Endothelial cell (in vitro differentiated cells): ENCODE results near the gene RSPO3. TPM values are rescaled to one million over a fixed set of nuclear protein-coding genes. Genes with fewer than 3 reads are reported as not detected.

Experiments used
- DNase-seq: peaks from one replicate; pipeline ENCODE4 v3.0.0; 2021; ENCODE audit warnings: low spot score
- H3K27ac Mint-ChIP-seq: one replicate; pipeline ENCODE4 v1.8.0; 2021; ENCODE audit warnings: mixed read lengths, inconsistent platforms; ENCODE audit not compliant: unreplicated experiment
- H3K27me3 Mint-ChIP-seq: one replicate; pipeline ENCODE4 v1.8.0; 2021; ENCODE audit warnings: mild to moderate bottlenecking, moderate library complexity, mixed read lengths, inconsistent platforms; ENCODE audit not compliant: unreplicated experiment
- H3K36me3 Mint-ChIP-seq: one replicate; pipeline ENCODE4 v1.8.0; 2021; ENCODE audit warnings: mild to moderate bottlenecking, low read depth, mixed read lengths, inconsistent platforms; ENCODE audit not compliant: unreplicated experiment
- H3K4me1 Mint-ChIP-seq: one replicate; pipeline ENCODE4 v1.8.0; 2021; ENCODE audit warnings: mild to moderate bottlenecking, mixed read lengths, inconsistent platforms; ENCODE audit not compliant: unreplicated experiment
- H3K4me3 Mint-ChIP-seq: one replicate; pipeline ENCODE4 v1.8.0; 2021; ENCODE audit warnings: mild to moderate bottlenecking, mixed read lengths, inconsistent platforms; ENCODE audit not compliant: unreplicated experiment
- H3K9me3 Mint-ChIP-seq: one replicate; pipeline ENCODE4 v1.8.0; 2021; ENCODE audit warnings: mixed read lengths, inconsistent platforms; ENCODE audit not compliant: unreplicated experiment
- total RNA-seq: library from RNA; stranded (reverse); fragmentation: NEBNext Ultra II Directional; extraction: Animal tissue kit (Norgen Biotek cat#: 25700); gene quantifications from one replicate; pipeline ENCODE4 v1.2.1, GENCODE V29; 2021; ENCODE audit not compliant: unreplicated experiment
- TF ChIP-seq, protein P1 (sequence below): fragments of 200-600 bp; sonication (generic); IDR thresholded peaks from one replicate; pipeline ENCODE4 v1.5.0; 2021; ENCODE audit warnings: antibody characterized with exemption; ENCODE audit not compliant: unreplicated experiment

The RSPO3 gene
- total RNA-seq, 1 donor from 2014 or later = 0.59 TPM

DNA sequence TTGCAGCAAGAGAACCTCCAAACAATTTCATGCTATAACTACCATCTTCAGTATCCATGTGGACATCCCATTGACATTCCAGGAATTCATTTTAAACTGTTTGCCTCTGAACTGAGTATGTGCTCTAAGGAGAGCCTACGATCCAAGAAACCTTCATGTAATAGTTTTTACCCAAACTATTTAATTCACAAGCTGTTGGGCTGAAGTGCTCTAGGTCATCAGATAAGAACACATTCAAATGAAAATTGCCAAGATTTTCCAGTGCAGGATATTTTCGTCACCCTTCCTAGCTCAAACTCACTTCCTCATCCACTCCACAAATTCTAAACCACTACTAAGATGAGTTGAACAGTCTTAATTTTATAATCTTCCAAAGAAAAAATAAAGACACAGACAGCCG lies 12.8 kb downstream of the RSPO3 start:
- H3K27ac Mint-ChIP-seq = no peak overlapping the region
- no peak for DNase-seq
- H3K9me3 Mint-ChIP-seq = no peaks in the 10 kb centered on the region
- TF ChIP-seq, protein P1, sequence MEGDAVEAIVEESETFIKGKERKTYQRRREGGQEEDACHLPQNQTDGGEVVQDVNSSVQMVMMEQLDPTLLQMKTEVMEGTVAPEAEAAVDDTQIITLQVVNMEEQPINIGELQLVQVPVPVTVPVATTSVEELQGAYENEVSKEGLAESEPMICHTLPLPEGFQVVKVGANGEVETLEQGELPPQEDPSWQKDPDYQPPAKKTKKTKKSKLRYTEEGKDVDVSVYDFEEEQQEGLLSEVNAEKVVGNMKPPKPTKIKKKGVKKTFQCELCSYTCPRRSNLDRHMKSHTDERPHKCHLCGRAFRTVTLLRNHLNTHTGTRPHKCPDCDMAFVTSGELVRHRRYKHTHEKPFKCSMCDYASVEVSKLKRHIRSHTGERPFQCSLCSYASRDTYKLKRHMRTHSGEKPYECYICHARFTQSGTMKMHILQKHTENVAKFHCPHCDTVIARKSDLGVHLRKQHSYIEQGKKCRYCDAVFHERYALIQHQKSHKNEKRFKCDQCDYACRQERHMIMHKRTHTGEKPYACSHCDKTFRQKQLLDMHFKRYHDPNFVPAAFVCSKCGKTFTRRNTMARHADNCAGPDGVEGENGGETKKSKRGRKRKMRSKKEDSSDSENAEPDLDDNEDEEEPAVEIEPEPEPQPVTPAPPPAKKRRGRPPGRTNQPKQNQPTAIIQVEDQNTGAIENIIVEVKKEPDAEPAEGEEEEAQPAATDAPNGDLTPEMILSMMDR = no peak
- H3K4me1 Mint-ChIP-seq = no peaks in the 10 kb centered on the region
- no peaks in the 10 kb centered on the region for H3K36me3 Mint-ChIP-seq
- H3K27me3 Mint-ChIP-seq = no peaks in the 10 kb centered on the region
- no peak overlapping the region for H3K4me3 Mint-ChIP-seq

DNA sequence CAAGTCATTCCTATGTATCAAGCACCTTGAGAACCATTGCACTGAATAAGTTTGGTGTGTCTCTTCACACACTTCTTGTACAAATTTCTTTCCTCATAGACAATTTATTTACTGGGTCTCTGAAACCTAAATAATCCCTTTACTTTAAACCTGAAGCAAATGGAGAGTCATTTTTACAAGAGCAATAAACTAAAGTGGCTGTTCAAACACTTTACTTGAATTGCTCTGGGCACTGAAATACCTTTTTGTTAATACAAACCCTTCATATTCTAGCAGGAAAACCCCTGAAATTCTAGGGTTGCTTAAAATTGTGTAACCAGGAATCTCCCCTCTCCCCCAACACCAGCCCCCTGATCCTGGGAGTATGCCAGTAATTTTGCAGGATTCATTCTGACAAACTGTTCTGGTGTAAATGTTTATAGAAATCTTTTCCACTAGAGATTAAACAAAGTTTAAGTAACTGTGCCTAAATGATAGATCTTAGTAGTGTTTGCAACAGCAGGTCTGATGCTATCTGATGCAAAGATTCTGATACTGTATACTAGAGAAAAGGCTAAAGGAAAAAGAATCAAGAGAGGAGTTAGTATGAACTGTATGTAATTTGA lies 13.4 kb downstream of the RSPO3 start:
- TF ChIP-seq, protein P1 = no peak

DNA sequence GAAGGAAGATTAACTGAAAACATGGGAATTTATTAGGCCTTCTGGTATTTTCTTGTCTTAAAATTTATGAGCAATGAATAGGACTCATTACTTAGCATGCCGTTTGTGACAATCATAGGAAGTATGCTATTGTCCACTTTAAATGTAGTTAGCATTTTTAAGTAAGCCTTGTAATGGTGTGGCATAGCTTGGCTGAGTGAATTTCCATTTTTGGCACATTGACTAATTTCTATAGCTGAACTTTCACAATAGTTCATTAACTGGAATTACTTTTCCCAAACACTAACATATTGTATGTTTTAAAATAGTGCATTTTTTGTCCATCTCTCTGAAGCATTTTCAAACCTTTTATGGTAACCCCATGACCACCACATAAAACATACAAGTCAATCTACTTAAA lies 15.7 kb downstream of the RSPO3 start:
- Mint-ChIP-seq H3K4me1 (no peaks in the 10 kb centered on the region), H3K9me3 (no peaks in the 10 kb centered on the region), H3K27ac (no peak overlapping the region), H3K4me3 (no peak overlapping the region), H3K36me3 (no peaks in the 10 kb centered on the region), H3K27me3 (no peaks in the 10 kb centered on the region)
- TF ChIP-seq, protein P1 = no peak
- no peak for DNase-seq

More for the DNA sequence above, 13.4 kb downstream of the RSPO3 start:
- Mint-ChIP-seq H3K4me1 (no peaks in the 10 kb centered on the region), H3K27me3 (no peaks in the 10 kb centered on the region), H3K27ac (no peak overlapping the region), H3K36me3 (no peaks in the 10 kb centered on the region), H3K4me3 (no peak overlapping the region), H3K9me3 (no peaks in the 10 kb centered on the region)
- no peak for DNase-seq

DNA sequence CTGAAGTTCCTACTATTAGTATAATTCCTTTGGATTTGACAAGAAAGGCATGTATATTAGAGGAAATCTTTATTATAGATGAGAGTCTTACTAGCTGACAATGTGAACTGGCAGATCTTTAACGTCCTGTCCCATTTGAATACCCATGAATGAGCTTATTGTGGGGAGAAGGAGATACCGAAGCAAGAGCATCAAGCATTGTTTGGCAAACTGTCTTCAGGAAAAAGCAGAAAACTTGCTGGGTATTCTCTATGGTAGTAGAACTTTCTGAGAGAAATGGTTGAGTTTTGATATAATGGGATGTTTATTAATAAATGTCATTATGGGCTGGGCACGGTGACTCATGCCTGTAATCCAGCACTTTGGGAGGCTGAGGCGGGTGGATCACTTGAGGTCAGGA lies 18.3 kb downstream of the RSPO3 start:
- TF ChIP-seq, protein P1 = no peak
- DNase-seq = no peak
- no peaks in the 10 kb centered on the region for H3K4me1 Mint-ChIP-seq
- H3K9me3 Mint-ChIP-seq = no peaks in the 10 kb centered on the region
- H3K4me3 Mint-ChIP-seq = no peak overlapping the region
- H3K27me3 Mint-ChIP-seq = no peaks in the 10 kb centered on the region
- no peak overlapping the region for H3K27ac Mint-ChIP-seq
- H3K36me3 Mint-ChIP-seq = no peaks in the 10 kb centered on the region

DNA sequence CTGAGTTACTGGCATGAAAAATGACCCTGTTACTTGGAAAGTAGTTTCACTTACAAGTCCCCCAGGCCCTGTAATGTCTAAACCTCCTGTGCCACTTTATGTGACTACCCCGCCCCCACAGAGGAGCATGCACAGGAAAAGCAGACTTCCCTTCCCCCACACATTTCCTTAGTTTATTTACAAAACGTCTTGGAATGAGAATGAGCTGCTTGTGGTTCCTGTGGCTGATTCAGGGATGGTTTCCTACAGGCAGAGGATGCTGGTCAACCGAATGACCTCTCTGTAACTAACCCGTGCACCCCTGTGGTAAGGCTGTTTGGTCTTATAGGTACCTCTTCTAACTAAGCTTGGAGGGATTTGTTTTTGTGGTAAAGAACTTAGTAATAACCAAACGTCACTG lies 28.5 kb downstream of the RSPO3 start:
- H3K27ac Mint-ChIP-seq = peak overlapping the region; percentile 96
- peak; percentile 54 for DNase-seq
- H3K9me3 Mint-ChIP-seq = no peaks in the 10 kb centered on the region
- H3K36me3 Mint-ChIP-seq = no peaks in the 10 kb centered on the region
- TF ChIP-seq, protein P1 = no peak
- H3K4me1 Mint-ChIP-seq = peaks cover 42% of the 10 kb centered on the region
- H3K27me3 Mint-ChIP-seq = no peaks in the 10 kb centered on the region
- H3K4me3 Mint-ChIP-seq = peak overlapping the region; percentile 16
